PC-9 (cell line): ENCODE data around the gene PFKFB3.

Source experiments
- EZH2 ChIP-seq: fragments of 200-600 bp; sonication (generic); IDR thresholded peaks from 2 replicates; pipeline ENCODE4 v1.8.0; 2017; ENCODE audit warnings: antibody characterized with exemption, low read depth
- TF ChIP-seq, protein P1 (sequence below): fragments of 200-600 bp; sonication (generic); conservative IDR thresholded peaks from 2 replicates; pipeline ENCODE4 v1.6.1; 2017; ENCODE audit warnings: mixed run types, antibody characterized with exemption, mild to moderate bottlenecking, moderate library complexity

DNA sequence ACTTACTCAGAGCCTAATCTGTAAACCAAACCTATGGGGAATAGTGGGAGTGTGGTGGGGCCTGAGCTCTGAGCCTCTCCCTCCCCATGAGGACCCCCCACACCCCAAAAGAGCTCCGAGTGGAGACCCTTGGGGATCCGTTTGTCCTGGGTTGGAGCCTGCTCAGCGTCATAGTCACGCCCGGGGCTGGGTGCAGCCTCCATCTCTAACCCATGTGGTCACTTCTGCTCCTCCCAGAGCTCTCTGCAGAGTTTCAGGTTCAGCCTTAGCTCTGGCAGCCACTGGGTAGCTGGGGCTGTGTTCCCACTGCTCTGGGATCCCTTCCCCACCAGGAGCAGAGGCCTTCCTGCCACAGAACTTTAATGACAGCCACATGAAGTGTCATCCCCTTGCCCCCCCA, 25.9 kb downstream of the PFKFB3 start:
- TF ChIP-seq, protein P1, sequence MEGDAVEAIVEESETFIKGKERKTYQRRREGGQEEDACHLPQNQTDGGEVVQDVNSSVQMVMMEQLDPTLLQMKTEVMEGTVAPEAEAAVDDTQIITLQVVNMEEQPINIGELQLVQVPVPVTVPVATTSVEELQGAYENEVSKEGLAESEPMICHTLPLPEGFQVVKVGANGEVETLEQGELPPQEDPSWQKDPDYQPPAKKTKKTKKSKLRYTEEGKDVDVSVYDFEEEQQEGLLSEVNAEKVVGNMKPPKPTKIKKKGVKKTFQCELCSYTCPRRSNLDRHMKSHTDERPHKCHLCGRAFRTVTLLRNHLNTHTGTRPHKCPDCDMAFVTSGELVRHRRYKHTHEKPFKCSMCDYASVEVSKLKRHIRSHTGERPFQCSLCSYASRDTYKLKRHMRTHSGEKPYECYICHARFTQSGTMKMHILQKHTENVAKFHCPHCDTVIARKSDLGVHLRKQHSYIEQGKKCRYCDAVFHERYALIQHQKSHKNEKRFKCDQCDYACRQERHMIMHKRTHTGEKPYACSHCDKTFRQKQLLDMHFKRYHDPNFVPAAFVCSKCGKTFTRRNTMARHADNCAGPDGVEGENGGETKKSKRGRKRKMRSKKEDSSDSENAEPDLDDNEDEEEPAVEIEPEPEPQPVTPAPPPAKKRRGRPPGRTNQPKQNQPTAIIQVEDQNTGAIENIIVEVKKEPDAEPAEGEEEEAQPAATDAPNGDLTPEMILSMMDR: no peak
- TF ChIP-seq EZH2: no peak
